MG63 (cell line): Measurements from ENCODE around the gene DGKB. TPM values are rescaled to one million over a fixed set of nuclear protein-coding genes. Genes with fewer than 3 reads are reported as not detected.

ENCODE experiments used
- DNase-seq: peaks from one replicate; pipeline ENCODE4 v3.0.0-alpha.2; 2020
- H3K27me3 ChIP-seq: fragments of 250-450 bp; sonication (Bioruptor Pico); 2 replicates; pipeline ENCODE4 v1.5.1; 2020; ENCODE audit warnings: mild to moderate bottlenecking, moderate library complexity
- H3K36me3 ChIP-seq: fragments of 250-450 bp; sonication (Bioruptor Pico); 2 replicates; pipeline ENCODE4 v1.5.1; 2020; ENCODE audit warnings: mild to moderate bottlenecking, moderate library complexity
- H3K4me3 ChIP-seq: fragments of 250-450 bp; sonication (Bioruptor Pico); 2 replicates; pipeline ENCODE4 v1.5.1; 2020; ENCODE audit warnings: mild to moderate bottlenecking, moderate library complexity
- H3K9me3 ChIP-seq: fragments of 250-450 bp; sonication (Bioruptor Pico); 2 replicates; pipeline ENCODE4 v1.5.1; 2020; ENCODE audit warnings: mild to moderate bottlenecking, moderate library complexity
- total RNA-seq: library from RNA; depleted of rRNA; stranded (reverse); fragments of >200 nt; shearing (Covaris generic); gene quantifications from 2 replicates; pipeline ENCODE4 v1.2.3, GENCODE V29; 2014; ENCODE audit warnings: low replicate concordance

The DGKB gene
- total RNA-seq, 1 experiment from 2014 or later = not detected

DNA sequence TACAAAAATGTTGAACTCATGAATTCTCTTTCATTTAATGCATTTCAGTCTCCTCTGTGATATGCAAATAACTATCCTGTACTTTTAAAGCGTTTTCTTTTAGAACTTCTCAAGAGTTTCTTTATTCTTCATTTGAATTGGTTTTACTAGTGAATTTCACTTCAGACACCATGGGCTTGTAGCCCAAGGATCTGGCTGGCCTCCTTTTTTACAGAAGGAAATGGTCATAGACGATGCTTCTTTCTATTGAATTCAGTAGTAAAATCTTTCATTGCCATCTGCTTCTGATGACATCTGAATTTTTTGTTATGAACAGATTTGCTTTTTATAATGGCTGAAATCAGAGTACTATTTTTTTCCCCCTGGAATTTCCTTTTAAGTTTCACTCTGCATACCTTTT lies 777.8 kb downstream of the DGKB start:
- Histone ChIP-seq H3K36me3 (no peaks in the 10 kb centered on the region), H3K27me3 (no peaks in the 10 kb centered on the region)
- no peak for DNase-seq

DNA sequence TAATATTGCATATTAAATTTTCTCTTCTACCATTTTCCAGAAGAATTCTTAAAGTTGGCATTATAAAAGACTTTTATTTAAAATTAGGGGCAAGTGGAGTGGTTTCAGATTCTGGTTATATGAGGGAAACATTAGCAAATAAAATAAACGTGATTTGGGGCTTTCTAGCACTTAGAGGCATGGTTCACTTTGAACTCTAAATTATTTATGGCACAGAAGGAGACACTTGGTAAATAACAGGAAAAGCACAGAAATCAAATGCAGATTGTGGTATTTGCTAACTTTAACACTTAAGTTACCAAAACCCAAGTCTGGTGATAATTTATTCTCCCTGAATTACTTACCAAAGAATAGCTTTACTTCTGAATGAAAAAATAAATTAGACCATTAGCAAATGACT lies 778.6 kb downstream of the DGKB start:
- H3K9me3 ChIP-seq = no peaks in the 10 kb centered on the region
- no peaks in the 10 kb centered on the region for H3K27me3 ChIP-seq
- H3K4me3 ChIP-seq = no peak overlapping the region
- no peak for DNase-seq
- H3K36me3 ChIP-seq = no peaks in the 10 kb centered on the region

More for the DNA sequence above, 777.8 kb downstream of the DGKB start:
- no peaks in the 10 kb centered on the region for H3K9me3 ChIP-seq
- no peak overlapping the region for H3K4me3 ChIP-seq

DNA sequence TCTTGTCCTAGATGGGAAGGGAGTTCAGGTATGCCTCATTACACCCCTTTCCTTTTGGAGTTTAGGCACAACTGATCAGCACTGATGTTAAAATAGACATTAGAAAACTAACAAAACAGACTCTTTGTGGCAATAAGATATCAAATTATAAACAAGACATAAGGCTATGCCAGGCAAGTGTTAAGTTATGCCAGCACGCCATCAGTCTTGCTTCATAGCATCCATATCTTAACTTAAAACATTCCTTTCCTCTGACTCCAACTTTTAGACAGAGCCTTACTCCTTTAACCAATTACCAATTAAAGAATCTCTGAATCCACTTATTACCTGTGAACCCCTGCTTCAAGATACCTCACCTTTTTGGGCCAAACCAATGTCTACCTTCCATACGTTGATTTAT lies 786.9 kb downstream of the DGKB start:
- Histone ChIP-seq H3K4me3 (no peak overlapping the region), H3K27me3 (no peaks in the 10 kb centered on the region), H3K9me3 (no peaks in the 10 kb centered on the region; the same call in 1 of the 2 replicates), H3K36me3 (no peaks in the 10 kb centered on the region)
- DNase-seq = no peak

DNA sequence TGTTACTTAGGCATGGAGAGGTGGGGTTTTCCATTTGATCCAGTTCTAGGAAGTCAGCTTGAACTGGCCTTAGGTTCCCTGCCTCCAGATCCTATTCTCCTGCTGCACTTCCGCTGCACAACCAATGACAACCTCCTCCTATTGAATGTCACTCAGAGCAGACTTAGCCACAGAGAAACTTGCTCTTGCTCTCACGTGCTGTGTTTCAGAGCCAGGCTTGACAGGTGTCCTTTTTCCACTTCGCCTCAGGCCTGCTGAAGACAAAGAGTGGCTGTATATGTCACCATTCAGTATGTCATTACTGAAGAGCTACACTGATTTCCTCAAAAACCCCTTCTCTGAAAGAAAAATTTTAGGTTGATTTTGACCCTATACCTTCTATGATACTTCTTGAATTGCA lies 797.7 kb downstream of the DGKB start:
- DNase-seq = no peak

DNA sequence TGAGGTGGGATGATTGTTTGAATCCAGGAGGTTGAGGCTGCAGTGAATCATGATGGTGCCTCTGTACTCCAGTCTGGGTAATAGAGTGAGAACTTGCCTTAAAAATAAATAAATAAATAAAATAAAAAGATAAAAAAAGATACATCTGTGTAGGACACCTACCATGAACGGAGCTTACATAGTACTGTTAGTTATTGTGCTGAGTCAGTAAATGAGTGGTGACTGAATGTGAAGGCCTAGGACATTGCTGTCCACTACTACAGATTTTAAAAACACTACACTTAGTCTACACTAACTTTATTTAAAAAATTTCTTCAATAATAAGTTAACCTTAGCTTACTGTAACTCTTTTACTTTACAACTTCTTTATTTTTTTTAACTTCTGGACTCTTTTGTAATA lies 806.4 kb downstream of the DGKB start:
- no peaks in the 10 kb centered on the region for H3K36me3 ChIP-seq
- H3K27me3 ChIP-seq = no peaks in the 10 kb centered on the region
- no peaks in the 10 kb centered on the region for H3K9me3 ChIP-seq
- no peak for DNase-seq
- H3K4me3 ChIP-seq = no peak overlapping the region

More for the DNA sequence above, 797.7 kb downstream of the DGKB start:
- Histone ChIP-seq H3K9me3 (no peaks in the 10 kb centered on the region), H3K27me3 (no peaks in the 10 kb centered on the region), H3K36me3 (no peaks in the 10 kb centered on the region), H3K4me3 (no peak overlapping the region)

DNA sequence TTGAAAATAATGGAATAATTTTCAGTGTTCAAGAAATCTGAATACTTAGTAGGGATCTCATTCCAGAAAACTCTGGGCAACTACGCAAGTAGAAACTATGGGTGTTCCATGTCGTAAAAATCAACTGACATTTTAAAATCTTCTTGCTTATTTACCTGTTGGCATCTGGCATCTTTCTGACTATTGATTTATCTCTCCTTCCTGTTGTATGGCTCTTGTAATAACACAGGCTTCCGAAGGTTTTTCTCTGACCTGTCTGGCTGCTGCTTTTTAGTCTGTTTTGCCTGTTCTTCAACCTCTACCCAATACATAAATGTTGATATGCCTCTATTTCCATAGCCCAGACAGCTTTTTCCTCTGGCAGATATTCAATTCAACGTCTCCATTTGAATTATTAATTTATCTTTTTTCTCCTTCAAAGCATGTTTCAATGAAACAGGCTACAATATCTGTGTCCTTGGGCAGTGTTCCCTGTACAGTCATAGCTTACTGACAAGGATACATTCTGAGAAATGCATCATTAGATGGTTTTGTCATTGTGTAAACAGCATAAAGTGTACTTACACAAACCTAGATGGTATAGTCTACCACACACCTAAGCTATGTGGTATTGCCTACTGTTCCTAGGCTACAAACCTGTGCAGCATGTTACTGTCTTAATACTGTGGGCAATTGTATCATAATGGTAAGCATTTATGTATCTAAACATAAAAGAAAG lies 807.2 kb downstream of the DGKB start:
- H3K4me3 ChIP-seq = no peak overlapping the region
- H3K9me3 ChIP-seq = no peaks in the 10 kb centered on the region
- no peaks in the 10 kb centered on the region for H3K36me3 ChIP-seq
- H3K27me3 ChIP-seq = no peaks in the 10 kb centered on the region
- DNase-seq = no peak
